ENCODE measurements around the gene CTNNBIP1.

- TF ChIP-seq CTCF (IDR thresholded peaks at IDR 0.05) (no peak), POLR2A (IDR thresholded peaks at IDR 0.05) (no peak)
These were observed 40.2 kb downstream of the CTNNBIP1 start for GRCh38 chr1:9869831-9870251.

Data from lower leg skin (tissue), 3 donors.